Head of caudate nucleus (tissue), 42 donors: ENCODE measurements around the gene SLC29A4.
"Not testable (repeated sequence)": the region's sequence is repeated elsewhere in the genome, so short reads cannot be mapped to it uniquely, and the experiment has no call there.

ENCODE experiments used
- DNase-seq, 42 donors: peaks; one replicate each; pipeline versions ENCODE4 v3.0.0 to v3.0.0-alpha.2; 2020 to 2021; ENCODE audit warnings: mixed read lengths in 7 of 42
- intact Hi-C: fragments of 100-400 bp; cut with DNase I; formaldehyde crosslinking; loops from one replicate; pipeline ENCODE4 v1.15.0; 2022

The SLC29A4 gene

GRCh38 chr7:5291711-5292335 is 9.1 kb downstream of the SLC29A4 start:
- intact Hi-C loops = not testable (repeated sequence)
- DNase-seq = peak in 1 of 42 donors; percentile 34

GRCh38 chr7:5294169-5294987 is 11.6 kb downstream of the SLC29A4 start:
- intact Hi-C loops = no loop called here
- DNase-seq = no peak

DNA sequence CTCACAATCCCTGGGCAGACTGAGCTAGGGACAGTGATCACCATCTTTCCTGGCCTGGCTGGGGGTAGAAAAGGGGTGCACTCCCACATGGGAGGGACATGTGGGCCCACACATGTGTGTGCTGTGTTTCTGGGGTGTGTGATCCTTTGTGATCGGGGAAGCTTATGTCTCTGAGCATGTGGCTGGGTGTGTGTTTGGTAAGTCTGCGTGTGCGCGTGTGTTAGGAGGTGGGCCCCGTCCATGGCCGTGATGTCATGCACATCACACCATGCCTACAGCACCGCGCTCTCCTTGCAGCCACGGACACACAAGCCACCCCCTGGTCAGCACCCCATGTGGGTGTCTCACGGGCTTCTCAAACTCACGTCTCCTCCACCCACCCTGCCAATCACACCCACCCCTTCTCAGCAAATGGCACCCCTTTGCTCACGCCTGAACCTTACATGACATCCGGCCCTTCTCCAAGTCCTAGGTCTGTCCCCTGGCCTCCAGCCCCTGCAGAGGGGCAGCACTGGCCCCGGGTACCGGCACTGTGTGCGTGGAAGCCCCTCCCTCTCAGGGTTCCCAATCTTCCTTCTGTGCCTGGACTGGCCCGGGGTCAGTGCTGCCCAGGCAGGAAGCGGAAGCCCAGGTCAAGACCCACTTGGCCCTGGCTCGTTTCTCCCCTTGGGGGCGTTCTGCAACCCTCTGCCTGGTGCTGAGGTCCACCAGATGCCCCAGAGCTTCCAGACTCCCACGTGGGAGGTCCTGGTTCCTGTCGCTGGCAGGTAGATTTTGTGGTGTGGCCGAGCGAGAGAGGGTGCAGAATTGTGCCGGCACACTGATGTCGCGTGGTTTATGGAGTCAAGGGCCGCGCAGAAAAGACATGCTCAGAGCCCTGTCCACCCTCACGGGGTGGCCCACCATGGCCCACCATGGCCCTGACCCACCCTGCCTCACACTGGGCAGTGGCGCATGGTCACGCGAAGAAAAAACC is 12.6 kb downstream of the SLC29A4 start:
- intact Hi-C loops = no loop called here
- DNase-seq = no peak

DNA sequence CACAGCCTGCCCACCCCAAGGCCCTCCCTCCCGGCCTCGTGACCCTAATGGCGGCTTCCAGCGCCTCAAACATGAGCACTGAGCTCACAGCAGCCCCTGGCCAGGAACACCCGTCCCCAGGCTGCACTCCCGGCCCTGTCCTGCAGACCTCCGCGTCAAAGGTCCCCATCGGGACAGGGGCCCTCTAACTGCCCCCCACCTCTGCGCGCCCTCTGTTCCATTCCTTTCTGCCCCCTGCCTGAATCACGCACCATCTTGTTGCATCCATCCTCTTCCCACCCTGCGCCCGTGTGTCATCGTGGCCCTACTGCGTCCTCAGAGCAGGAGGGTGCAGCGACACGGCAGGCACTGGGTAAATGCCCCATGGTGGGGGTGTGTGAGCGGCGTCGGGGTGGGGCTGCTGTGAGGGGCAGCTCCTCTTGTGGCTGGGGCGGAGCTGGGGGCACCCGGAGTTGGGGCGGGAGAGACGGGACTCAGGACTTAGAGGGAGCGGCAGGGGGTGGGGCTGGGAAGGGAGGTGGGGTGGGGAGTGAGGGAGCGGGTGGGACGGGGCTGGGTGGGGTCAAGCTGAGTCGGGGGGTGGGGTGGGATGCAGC is 13.4 kb downstream of the SLC29A4 start:
- no peak for DNase-seq
- intact Hi-C loops = no loop called here

DNA sequence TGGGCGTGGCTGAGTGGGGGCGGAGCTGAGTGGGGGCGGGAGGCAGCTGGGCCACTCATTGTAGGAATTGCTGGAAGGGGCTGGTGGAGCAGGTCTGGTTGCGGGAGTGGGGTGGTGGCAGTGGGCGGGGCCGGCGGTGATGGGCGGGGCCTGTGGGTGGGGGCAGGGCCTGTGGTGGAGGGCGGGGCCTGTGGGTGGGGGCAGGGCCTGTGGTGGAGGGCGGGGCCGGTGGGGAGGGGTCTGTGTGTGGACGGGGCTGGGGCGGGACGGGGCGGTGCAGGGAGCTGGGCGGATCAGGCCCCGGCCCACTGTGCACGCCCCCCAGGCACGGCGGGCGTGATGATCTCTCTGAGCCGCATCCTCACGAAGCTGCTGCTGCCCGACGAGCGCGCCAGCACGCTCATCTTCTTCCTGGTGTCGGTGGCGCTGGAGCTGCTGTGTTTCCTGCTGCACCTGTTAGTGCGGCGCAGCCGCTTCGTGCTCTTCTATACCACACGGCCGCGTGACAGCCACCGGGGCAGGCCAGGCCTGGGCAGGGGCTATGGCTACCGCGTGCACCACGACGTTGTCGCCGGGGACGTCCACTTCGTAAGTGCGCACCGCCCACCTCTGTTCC is 14.0 kb downstream of the SLC29A4 start:
- DNase-seq = peak in 33 of 42 donors; percentile 16 to 72 (median 40)
- intact Hi-C loops = no loop called here

- intact Hi-C loops = no loop called here
- no peak for DNase-seq
Measured at GRCh38 chr7:5300366-5300765, 17.6 kb downstream of the SLC29A4 start.

- DNase-seq = no peak
- intact Hi-C loops = no loop called here
Measured at GRCh38 chr7:5302577-5302976, 19.8 kb downstream of the SLC29A4 start.

- no peak for DNase-seq
- intact Hi-C loops = no loop called here
Measured at GRCh38 chr7:5303061-5303460, 20.3 kb downstream of the SLC29A4 start.

GRCh38 chr7:5303591-5304505 is 21.1 kb downstream of the SLC29A4 start:
- intact Hi-C loops = no loop called here
- DNase-seq = no peak

DNA sequence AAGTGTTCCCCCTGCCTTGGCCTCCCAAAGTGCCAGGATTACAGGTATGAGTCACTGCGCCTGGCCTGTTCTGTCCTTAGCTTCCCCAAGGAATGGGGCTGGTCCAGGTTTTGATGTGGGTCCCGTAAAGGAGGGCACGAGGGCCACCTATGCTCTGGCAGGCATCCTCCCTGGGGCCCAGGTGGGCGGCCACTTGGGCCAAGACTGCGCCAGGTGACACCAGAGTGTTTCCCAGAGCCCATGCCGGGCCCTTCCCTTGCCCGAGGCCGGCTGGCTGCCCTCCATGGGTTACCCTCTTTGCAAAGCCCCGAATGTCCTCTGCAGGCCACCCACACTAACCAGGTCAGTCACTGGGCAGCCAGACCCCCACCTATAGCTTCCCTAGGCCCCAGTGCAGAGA is 22.3 kb downstream of the SLC29A4 start:
- intact Hi-C loops, DNase-seq: not testable (repeated sequence)

GRCh38 chr7:5307221-5308142 is 24.7 kb downstream of the SLC29A4 start:
- DNase-seq, intact Hi-C loops: not testable (repeated sequence)

DNA sequence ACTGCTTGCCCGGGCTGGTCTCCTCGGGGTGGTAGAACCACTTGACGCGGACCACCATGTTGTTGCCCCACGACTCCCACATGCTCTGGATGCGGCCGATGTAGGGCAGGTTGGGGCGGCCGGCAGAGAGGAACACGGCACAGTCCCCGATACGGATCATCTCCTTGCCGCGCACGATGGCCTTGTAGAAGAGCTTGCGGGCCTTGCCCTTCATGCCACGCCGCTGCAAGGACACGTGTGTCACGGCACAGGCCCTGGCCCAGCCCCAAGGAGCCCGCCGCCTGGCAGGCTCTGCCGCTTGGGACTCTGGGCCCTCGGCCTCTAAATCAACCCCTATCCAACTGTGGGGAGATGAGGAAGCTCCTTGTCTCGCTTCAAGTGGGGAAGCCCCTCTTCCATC is 26.4 kb downstream of the SLC29A4 start:
- DNase-seq = no peak
- intact Hi-C loops = no loop called here

- intact Hi-C loops = no loop called here
Measured at GRCh38 chr7:5310822-5311405, 28.2 kb downstream of the SLC29A4 start.

GRCh38 chr7:5312276-5313070 is 29.7 kb downstream of the SLC29A4 start:
- intact Hi-C loops, DNase-seq: not testable (repeated sequence)

More at GRCh38 chr7:5310822-5311405, 28.2 kb downstream of the SLC29A4 start:
- no peak for DNase-seq
